ENCODE measurements around the gene TSHZ1. TPM values are rescaled to one million over a fixed set of nuclear protein-coding genes. Genes with fewer than 3 reads are reported as not detected.

The TSHZ1 gene
- total and polyA plus RNA-seq, 2 experiments from 2014 or later: 2.2 to 4.4 TPM

DNA sequence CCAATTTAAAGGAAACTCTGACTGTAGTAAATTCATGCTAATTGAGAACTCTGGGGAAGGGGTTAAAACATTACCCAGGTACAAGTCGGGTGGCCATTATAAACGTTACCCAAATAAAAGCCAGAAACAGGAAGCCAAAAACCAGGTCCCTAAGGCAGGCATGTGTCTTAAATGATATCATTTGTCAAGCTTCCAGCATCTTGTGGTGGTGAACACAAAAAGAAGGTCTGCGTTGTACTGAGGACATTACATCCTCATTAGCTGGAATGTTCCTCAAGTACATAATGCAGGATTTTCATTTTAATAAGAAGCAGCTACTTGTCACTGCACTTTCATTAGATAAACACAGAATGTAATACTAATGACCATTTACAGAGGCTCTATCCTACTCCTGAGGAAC, 12.6 kb upstream of the TSHZ1 start:
- 12 to 13% methylated on average over 3 of the region's 3 CpGs for WGBS, 2 experiments (ENCODE audit: low coverage in 1 of 2, low lambda C conversion rate in 2 of 2, missing lambda C conversion rate in 2 of 2)
- no peaks in the 10 kb centered on the region for H3F3A ChIP-seq (ENCODE audit: insufficient read depth)
- in situ Hi-C loops (cut with MboI): no loop called here
- DNase-seq: peak; percentile 56
- no peak overlapping the region for H3K4me2 ChIP-seq (ENCODE audit: unreplicated experiment)
- H4K20me1 ChIP-seq (ENCODE audit: insufficient read depth): no peaks in the 10 kb centered on the region
- no peaks in the 10 kb centered on the region for H3K27me3 ChIP-seq (replicated peaks; ENCODE audit: insufficient read depth)
- peaks cover 5% of the 10 kb centered on the region; the same call in 1 of the 2 replicates for H3K36me3 ChIP-seq (ENCODE audit: low read depth)
- TF ChIP-seq EZH2phosphoT487 (IDR thresholded peaks at IDR 0.05; ENCODE audit: insufficient read depth, low read depth) (no peak), EZH2 (IDR thresholded peaks at IDR 0.05; ENCODE audit: insufficient read depth, poor library complexity, severe bottlenecking) (no peak)
- no peak overlapping the region for H3K9ac ChIP-seq
- no peaks in the 10 kb centered on the region for H3K9me3 ChIP-seq (ENCODE audit: low read depth)
- peaks cover 57% of the 10 kb centered on the region for H3K79me2 ChIP-seq (ENCODE audit: insufficient read depth)
- no peak overlapping the region for H3K27ac ChIP-seq
- no peak overlapping the region for H2AFZ ChIP-seq
- H3K4me3 ChIP-seq: no peak overlapping the region
- no peaks in the 10 kb centered on the region for H3K9me2 ChIP-seq (ENCODE audit: insufficient read depth)
- H3K4me1 ChIP-seq (ENCODE audit: insufficient read depth): peaks cover 15% of the 10 kb centered on the region

- H4K20me1 ChIP-seq (ENCODE audit: insufficient read depth): no peaks in the 10 kb centered on the region
- 84 to 85% methylated on average over 4 of the region's 4 CpGs for WGBS, 2 experiments (ENCODE audit: low coverage in 1 of 2, low lambda C conversion rate in 2 of 2, missing lambda C conversion rate in 2 of 2)
- DNase-seq: peak; percentile 16
- no peaks in the 10 kb centered on the region for H3K9me3 ChIP-seq (ENCODE audit: low read depth)
- H3K4me3 ChIP-seq: no peak overlapping the region
- no peak overlapping the region for H3K27ac ChIP-seq
- H3K9me2 ChIP-seq (ENCODE audit: insufficient read depth): no peaks in the 10 kb centered on the region
- peaks cover 5% of the 10 kb centered on the region; the same call in 1 of the 2 replicates for H3K36me3 ChIP-seq (ENCODE audit: low read depth)
- H2AFZ ChIP-seq: no peak overlapping the region
- 0 out of 2 replicates have a peak, but pooled peaks cover 4% of the 10 kb centered on the region for H3F3A ChIP-seq (ENCODE audit: insufficient read depth)
- H3K4me2 ChIP-seq (ENCODE audit: unreplicated experiment): no peak overlapping the region
- in situ Hi-C loops (cut with MboI): no loop called here
- H3K79me2 ChIP-seq (ENCODE audit: insufficient read depth): peaks cover 70% of the 10 kb centered on the region
- no peak overlapping the region for H3K9ac ChIP-seq
- no peak for TF ChIP-seq EZH2phosphoT487 (IDR thresholded peaks at IDR 0.05; ENCODE audit: insufficient read depth, low read depth)
- no peak for TF ChIP-seq EZH2 (IDR thresholded peaks at IDR 0.05; ENCODE audit: insufficient read depth, poor library complexity, severe bottlenecking)
- H3K27me3 ChIP-seq (replicated peaks; ENCODE audit: insufficient read depth): no peaks in the 10 kb centered on the region
- peaks cover 27% of the 10 kb centered on the region for H3K4me1 ChIP-seq (ENCODE audit: insufficient read depth)
Observed at GRCh38 chr18:75199327-75199726, 11.3 kb upstream of the TSHZ1 start.

- no peaks in the 10 kb centered on the region for H3K9me2 ChIP-seq (ENCODE audit: insufficient read depth)
- H4K20me1 ChIP-seq (ENCODE audit: insufficient read depth): no peaks in the 10 kb centered on the region
- DNase-seq: no peak
- H3K9ac ChIP-seq: no peak overlapping the region
- no peak overlapping the region for H3K4me3 ChIP-seq
- H3K27ac ChIP-seq: no peak overlapping the region
- no peaks in the 10 kb centered on the region for H3K27me3 ChIP-seq (replicated peaks; ENCODE audit: insufficient read depth)
- 0 out of 2 replicates have a peak, but pooled peaks cover 4% of the 10 kb centered on the region for H3F3A ChIP-seq (ENCODE audit: insufficient read depth)
- H3K4me1 ChIP-seq (ENCODE audit: insufficient read depth): peaks cover 27% of the 10 kb centered on the region
- in situ Hi-C loops (cut with MboI): loop anchor here (25.0 kb wide), 1 partner anchor 538 kb away; no protein-coding TSS in a partner anchor
- H3K79me2 ChIP-seq (ENCODE audit: insufficient read depth): peaks cover 77% of the 10 kb centered on the region
- H3K36me3 ChIP-seq (ENCODE audit: low read depth): peaks cover 5% of the 10 kb centered on the region; the same call in 1 of the 2 replicates
- H3K9me3 ChIP-seq (ENCODE audit: low read depth): no peaks in the 10 kb centered on the region
- no peak for TF ChIP-seq EZH2phosphoT487 (IDR thresholded peaks at IDR 0.05; ENCODE audit: insufficient read depth, low read depth)
- TF ChIP-seq EZH2 (IDR thresholded peaks at IDR 0.05; ENCODE audit: insufficient read depth, poor library complexity, severe bottlenecking): no peak
- no peak overlapping the region for H2AFZ ChIP-seq
- 97 to 98% methylated on average over 13 of the region's 13 CpGs for WGBS, 2 experiments (ENCODE audit: low coverage in 1 of 2, low lambda C conversion rate in 2 of 2, missing lambda C conversion rate in 2 of 2)
- no peak overlapping the region for H3K4me2 ChIP-seq (ENCODE audit: unreplicated experiment)
Observed at GRCh38 chr18:75200071-75200470, 10.5 kb upstream of the TSHZ1 start.

DNA sequence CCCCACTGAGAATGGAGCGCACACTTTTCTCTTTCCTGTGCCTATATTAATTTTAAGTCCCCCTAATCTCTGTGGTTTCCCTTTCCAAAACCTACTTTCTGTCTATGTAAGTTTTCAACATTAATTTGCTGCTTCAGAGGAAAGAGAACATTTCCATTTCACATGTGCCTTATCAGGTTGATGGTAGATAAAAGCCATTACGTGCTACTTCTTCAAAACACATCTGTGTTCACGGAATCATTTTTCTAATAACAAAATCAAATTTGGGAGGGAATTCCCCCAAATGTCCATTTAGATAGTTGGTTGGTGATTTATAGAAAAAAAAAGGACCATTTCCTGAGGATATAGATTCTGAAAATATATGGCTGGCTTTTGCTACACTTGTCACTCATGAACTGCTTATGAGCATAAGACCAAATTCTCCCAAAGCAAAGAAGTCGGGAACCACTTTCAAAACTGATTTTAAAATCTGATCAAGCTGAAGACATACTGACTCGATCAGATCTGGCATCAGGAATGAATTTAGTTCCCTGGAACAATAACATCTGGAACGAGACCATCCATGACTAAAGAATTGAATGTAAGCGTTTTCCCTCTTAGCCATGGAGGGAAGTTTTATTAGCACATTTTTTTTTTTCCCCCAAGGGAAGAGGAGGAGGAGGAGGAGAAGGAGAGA, 9.9 kb upstream of the TSHZ1 start:
- H2AFZ ChIP-seq: no peak overlapping the region
- H3K27ac ChIP-seq: no peak overlapping the region
- peaks cover 27% of the 10 kb centered on the region for H3K4me1 ChIP-seq (ENCODE audit: insufficient read depth)
- in situ Hi-C loops (cut with MboI): loop anchor here (25.0 kb wide), 1 partner anchor 538 kb away; no protein-coding TSS in a partner anchor
- H3K4me2 ChIP-seq (ENCODE audit: unreplicated experiment): no peak overlapping the region
- WGBS, 2 experiments (ENCODE audit: low coverage in 1 of 2, low lambda C conversion rate in 2 of 2, missing lambda C conversion rate in 2 of 2): 64 to 68% methylated on average over 7 of the region's 7 CpGs
- H4K20me1 ChIP-seq (ENCODE audit: insufficient read depth): no peaks in the 10 kb centered on the region
- TF ChIP-seq EZH2 (IDR thresholded peaks at IDR 0.05; ENCODE audit: insufficient read depth, poor library complexity, severe bottlenecking) (no peak), EZH2phosphoT487 (IDR thresholded peaks at IDR 0.05; ENCODE audit: insufficient read depth, low read depth) (no peak)
- H3K9me2 ChIP-seq (ENCODE audit: insufficient read depth): no peaks in the 10 kb centered on the region
- peaks cover 5% of the 10 kb centered on the region; the same call in 1 of the 2 replicates for H3K36me3 ChIP-seq (ENCODE audit: low read depth)
- H3K27me3 ChIP-seq (replicated peaks; ENCODE audit: insufficient read depth): no peaks in the 10 kb centered on the region
- no peak overlapping the region for H3K4me3 ChIP-seq
- no peak overlapping the region for H3K9ac ChIP-seq
- no peaks in the 10 kb centered on the region for H3K9me3 ChIP-seq (ENCODE audit: low read depth)
- no peak for DNase-seq
- peaks cover 84% of the 10 kb centered on the region for H3K79me2 ChIP-seq (ENCODE audit: insufficient read depth)
- peaks cover 8% of the 10 kb centered on the region; the same call in 1 of the 2 replicates for H3F3A ChIP-seq (ENCODE audit: insufficient read depth)
